GM19468 (cell line): Measurements from ENCODE around the gene KLHL5.
"Not testable (repeated sequence)": the region's sequence is repeated elsewhere in the genome, so short reads cannot be mapped to it uniquely, and the experiment has no call there.

Experiments used
- ATAC-seq: cut with Tn5 transposase; IDR thresholded peaks from one replicate; pipeline ENCODE4 v1.9.1; 2021; ENCODE audit warnings: mild to moderate bottlenecking, moderate library complexity, moderate number of reproducible peaks; ENCODE audit not compliant: unreplicated experiment; ENCODE audit errors: extremely low read depth

Gene KLHL5

GRCh38 chr4:39096847-39097246 lies 34.8 kb downstream of the KLHL5 start:
- no peak for ATAC-seq

- no peak for ATAC-seq
Measured at GRCh38 chr4:39097290-39097689, 35.3 kb downstream of the KLHL5 start.

- ATAC-seq, result no peak
Measured at GRCh38 chr4:39102297-39102696, 40.3 kb downstream of the KLHL5 start.

GRCh38 chr4:39103291-39103690 lies 41.3 kb downstream of the KLHL5 start:
- no peak for ATAC-seq

GRCh38 chr4:39104255-39104654 lies 42.2 kb downstream of the KLHL5 start:
- no peak for ATAC-seq

- no peak for ATAC-seq
Measured at GRCh38 chr4:39106011-39106410, 44.0 kb downstream of the KLHL5 start.

GRCh38 chr4:39114436-39114835 lies 52.4 kb downstream of the KLHL5 start:
- ATAC-seq, result no peak

- ATAC-seq, result no peak
Measured at GRCh38 chr4:39118034-39118658, 56.1 kb downstream of the KLHL5 start.

- no peak for ATAC-seq
Measured at GRCh38 chr4:39120418-39120817, 58.4 kb downstream of the KLHL5 start.

GRCh38 chr4:39124885-39125599 lies 63.0 kb downstream of the KLHL5 start:
- peak; percentile 82 for ATAC-seq

GRCh38 chr4:39125600-39125985 lies 63.6 kb downstream of the KLHL5 start:
- no peak for ATAC-seq

GRCh38 chr4:39126256-39127095 lies 64.4 kb downstream of the KLHL5 start:
- no peak for ATAC-seq

GRCh38 chr4:39133623-39134022 lies 71.6 kb downstream of the KLHL5 start:
- no peak for ATAC-seq

GRCh38 chr4:39134683-39135306 lies 72.8 kb downstream of the KLHL5 start:
- ATAC-seq, result no peak

- ATAC-seq, result not testable (repeated sequence)
Measured at GRCh38 chr4:39138227-39138626, 76.2 kb downstream of the KLHL5 start.

GRCh38 chr4:39146211-39146610 lies 84.2 kb downstream of the KLHL5 start:
- ATAC-seq, result no peak

GRCh38 chr4:39154009-39154408 lies 92.0 kb downstream of the KLHL5 start:
- no peak for ATAC-seq

- no peak for ATAC-seq
Measured at GRCh38 chr4:39157520-39157919, 95.5 kb downstream of the KLHL5 start.

GRCh38 chr4:39166177-39166576 lies 104.1 kb downstream of the KLHL5 start:
- no peak for ATAC-seq

- ATAC-seq, result no peak
Measured at GRCh38 chr4:39166669-39167068, 104.6 kb downstream of the KLHL5 start.

- no peak for ATAC-seq
Measured at GRCh38 chr4:39169426-39169825, 107.4 kb downstream of the KLHL5 start.
